EL (cell line): ENCODE data around the gene FBXL19.

Experiments used
- DNase-seq: peaks from one replicate; pipeline ENCODE4 v3.0.0-alpha.2; 2016

FBXL19 gene

GRCh38 chr16:30992276-30992780, 69.0 kb downstream of the FBXL19 start:
- DNase-seq = no peak

GRCh38 chr16:30992931-30993816, 69.8 kb downstream of the FBXL19 start:
- DNase-seq = no peak

GRCh38 chr16:30995927-30996323, 72.6 kb downstream of the FBXL19 start:
- DNase-seq = no peak

- DNase-seq = peak; percentile 35
Measured at GRCh38 chr16:30996324-30996984, 73.1 kb downstream of the FBXL19 start.

- peak; percentile 86 for DNase-seq
Measured at GRCh38 chr16:30996985-30997724, 73.8 kb downstream of the FBXL19 start.

GRCh38 chr16:30997725-30998711, 74.6 kb downstream of the FBXL19 start:
- peak; percentile 96 for DNase-seq
